ENCODE measurements around the gene CDKAL1. TPM values are rescaled to one million over a fixed set of nuclear protein-coding genes. Genes with fewer than 3 reads are reported as not detected.

CDKAL1 gene
- total and polyA plus RNA-seq, 2 of the 13 experiments (the other 11 are each of a cell fraction or from before 2014, with no cell fraction given): 9.5 to 27.7 TPM

DNA sequence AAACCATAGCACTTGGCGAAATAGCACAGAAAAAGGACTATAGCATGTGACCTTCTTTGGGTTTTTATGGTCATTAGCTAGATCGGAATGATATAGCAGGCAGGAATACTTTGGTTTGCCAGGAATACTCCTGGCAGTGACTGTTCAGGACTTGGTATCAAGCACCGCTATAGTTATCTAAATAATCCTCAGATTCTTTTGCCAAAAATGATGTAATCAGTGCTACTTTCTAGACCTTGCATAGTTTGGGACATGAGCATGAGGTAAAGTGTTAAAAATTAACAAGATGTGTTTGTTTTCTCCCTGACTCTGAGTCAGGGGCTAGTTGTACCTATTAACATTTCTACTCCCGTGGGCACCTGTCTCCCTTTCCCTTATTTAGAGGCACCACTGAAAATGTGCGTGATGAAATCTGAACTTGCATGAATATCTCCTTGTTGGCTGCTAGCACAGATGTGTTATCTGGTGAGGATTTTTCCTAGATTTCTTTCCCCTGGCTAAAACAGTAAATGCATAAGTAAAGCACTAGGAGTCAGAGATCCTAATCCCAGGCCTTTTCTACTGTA lies 511.0 kb downstream of the CDKAL1 start (continued):
- TF ChIP-seq, protein P1, sequence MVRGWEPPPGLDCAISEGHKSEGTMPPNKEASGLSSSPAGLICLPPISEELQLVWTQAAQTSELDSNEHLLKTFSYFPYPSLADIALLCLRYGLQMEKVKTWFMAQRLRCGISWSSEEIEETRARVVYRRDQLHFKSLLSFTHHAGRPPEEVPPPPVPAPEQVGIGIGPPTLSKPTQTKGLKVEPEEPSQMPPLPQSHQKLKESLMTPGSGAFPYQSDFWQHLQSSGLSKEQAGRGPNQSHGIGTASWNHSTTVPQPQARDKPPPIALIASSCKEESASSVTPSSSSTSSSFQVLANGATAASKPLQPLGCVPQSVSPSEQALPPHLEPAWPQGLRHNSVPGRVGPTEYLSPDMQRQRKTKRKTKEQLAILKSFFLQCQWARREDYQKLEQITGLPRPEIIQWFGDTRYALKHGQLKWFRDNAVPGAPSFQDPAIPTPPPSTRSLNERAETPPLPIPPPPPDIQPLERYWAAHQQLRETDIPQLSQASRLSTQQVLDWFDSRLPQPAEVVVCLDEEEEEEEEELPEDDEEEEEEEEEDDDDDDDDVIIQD (CRISPR knock-in tag; IDR thresholded peaks at IDR 0.05; ENCODE audit: low read depth): peak; percentile 82; the same call in 1 of the 2 replicates
- TF ChIP-seq SIX4 (CRISPR knock-in tag; IDR thresholded peaks at IDR 0.05) (no peak), ZNF101 (CRISPR knock-in tag; IDR thresholded peaks at IDR 0.05; ENCODE audit: borderline replicate concordance, low read depth) (no peak), TEAD3 (CRISPR knock-in tag; optimal IDR thresholded peaks at IDR 0.05; ENCODE audit: borderline replicate concordance) (peak; percentile 14), ZNF782 (CRISPR knock-in tag; IDR thresholded peaks at IDR 0.05; ENCODE audit: borderline replicate concordance) (no peak), ELF3 (CRISPR knock-in tag; IDR thresholded peaks at IDR 0.05) (peak; percentile 40; the same call in 1 of the 2 replicates), CREM (IDR thresholded peaks at IDR 0.05) (no peak), CREM (CRISPR knock-in tag; IDR thresholded peaks at IDR 0.05) (no peak), BHLHE40 (IDR thresholded peaks at IDR 0.05; ENCODE audit: low read length) (no peak), SOX6 (IDR thresholded peaks at IDR 0.05) (no peak), SOX6 (CRISPR knock-in tag; IDR thresholded peaks at IDR 0.05) (peak; percentile 49; the same call in 1 of the 2 replicates), SMYD3 (CRISPR knock-in tag; IDR thresholded peaks at IDR 0.05) (no peak), ZNF564 (CRISPR knock-in tag; IDR thresholded peaks at IDR 0.05) (no peak)
- TF ChIP-seq, protein P2, sequence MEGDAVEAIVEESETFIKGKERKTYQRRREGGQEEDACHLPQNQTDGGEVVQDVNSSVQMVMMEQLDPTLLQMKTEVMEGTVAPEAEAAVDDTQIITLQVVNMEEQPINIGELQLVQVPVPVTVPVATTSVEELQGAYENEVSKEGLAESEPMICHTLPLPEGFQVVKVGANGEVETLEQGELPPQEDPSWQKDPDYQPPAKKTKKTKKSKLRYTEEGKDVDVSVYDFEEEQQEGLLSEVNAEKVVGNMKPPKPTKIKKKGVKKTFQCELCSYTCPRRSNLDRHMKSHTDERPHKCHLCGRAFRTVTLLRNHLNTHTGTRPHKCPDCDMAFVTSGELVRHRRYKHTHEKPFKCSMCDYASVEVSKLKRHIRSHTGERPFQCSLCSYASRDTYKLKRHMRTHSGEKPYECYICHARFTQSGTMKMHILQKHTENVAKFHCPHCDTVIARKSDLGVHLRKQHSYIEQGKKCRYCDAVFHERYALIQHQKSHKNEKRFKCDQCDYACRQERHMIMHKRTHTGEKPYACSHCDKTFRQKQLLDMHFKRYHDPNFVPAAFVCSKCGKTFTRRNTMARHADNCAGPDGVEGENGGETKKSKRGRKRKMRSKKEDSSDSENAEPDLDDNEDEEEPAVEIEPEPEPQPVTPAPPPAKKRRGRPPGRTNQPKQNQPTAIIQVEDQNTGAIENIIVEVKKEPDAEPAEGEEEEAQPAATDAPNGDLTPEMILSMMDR (CRISPR knock-in tag; IDR thresholded peaks at IDR 0.05): no peak
- TF ChIP-seq, protein P3, sequence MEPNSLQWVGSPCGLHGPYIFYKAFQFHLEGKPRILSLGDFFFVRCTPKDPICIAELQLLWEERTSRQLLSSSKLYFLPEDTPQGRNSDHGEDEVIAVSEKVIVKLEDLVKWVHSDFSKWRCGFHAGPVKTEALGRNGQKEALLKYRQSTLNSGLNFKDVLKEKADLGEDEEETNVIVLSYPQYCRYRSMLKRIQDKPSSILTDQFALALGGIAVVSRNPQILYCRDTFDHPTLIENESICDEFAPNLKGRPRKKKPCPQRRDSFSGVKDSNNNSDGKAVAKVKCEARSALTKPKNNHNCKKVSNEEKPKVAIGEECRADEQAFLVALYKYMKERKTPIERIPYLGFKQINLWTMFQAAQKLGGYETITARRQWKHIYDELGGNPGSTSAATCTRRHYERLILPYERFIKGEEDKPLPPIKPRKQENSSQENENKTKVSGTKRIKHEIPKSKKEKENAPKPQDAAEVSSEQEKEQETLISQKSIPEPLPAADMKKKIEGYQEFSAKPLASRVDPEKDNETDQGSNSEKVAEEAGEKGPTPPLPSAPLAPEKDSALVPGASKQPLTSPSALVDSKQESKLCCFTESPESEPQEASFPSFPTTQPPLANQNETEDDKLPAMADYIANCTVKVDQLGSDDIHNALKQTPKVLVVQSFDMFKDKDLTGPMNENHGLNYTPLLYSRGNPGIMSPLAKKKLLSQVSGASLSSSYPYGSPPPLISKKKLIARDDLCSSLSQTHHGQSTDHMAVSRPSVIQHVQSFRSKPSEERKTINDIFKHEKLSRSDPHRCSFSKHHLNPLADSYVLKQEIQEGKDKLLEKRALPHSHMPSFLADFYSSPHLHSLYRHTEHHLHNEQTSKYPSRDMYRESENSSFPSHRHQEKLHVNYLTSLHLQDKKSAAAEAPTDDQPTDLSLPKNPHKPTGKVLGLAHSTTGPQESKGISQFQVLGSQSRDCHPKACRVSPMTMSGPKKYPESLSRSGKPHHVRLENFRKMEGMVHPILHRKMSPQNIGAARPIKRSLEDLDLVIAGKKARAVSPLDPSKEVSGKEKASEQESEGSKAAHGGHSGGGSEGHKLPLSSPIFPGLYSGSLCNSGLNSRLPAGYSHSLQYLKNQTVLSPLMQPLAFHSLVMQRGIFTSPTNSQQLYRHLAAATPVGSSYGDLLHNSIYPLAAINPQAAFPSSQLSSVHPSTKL (CRISPR knock-in tag; IDR thresholded peaks at IDR 0.05): peak; percentile 85
- TF ChIP-seq, protein P4, sequence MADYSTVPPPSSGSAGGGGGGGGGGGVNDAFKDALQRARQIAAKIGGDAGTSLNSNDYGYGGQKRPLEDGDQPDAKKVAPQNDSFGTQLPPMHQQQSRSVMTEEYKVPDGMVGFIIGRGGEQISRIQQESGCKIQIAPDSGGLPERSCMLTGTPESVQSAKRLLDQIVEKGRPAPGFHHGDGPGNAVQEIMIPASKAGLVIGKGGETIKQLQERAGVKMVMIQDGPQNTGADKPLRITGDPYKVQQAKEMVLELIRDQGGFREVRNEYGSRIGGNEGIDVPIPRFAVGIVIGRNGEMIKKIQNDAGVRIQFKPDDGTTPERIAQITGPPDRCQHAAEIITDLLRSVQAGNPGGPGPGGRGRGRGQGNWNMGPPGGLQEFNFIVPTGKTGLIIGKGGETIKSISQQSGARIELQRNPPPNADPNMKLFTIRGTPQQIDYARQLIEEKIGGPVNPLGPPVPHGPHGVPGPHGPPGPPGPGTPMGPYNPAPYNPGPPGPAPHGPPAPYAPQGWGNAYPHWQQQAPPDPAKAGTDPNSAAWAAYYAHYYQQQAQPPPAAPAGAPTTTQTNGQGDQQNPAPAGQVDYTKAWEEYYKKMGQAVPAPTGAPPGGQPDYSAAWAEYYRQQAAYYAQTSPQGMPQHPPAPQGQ (CRISPR knock-in tag; IDR thresholded peaks at IDR 0.05; ENCODE audit: borderline replicate concordance): no peak
- TF ChIP-seq, protein P5, sequence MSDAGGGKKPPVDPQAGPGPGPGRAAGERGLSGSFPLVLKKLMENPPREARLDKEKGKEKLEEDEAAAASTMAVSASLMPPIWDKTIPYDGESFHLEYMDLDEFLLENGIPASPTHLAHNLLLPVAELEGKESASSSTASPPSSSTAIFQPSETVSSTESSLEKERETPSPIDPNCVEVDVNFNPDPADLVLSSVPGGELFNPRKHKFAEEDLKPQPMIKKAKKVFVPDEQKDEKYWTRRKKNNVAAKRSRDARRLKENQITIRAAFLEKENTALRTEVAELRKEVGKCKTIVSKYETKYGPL (CRISPR knock-in tag; IDR thresholded peaks at IDR 0.05): no peak
- TF ChIP-seq, protein P6, sequence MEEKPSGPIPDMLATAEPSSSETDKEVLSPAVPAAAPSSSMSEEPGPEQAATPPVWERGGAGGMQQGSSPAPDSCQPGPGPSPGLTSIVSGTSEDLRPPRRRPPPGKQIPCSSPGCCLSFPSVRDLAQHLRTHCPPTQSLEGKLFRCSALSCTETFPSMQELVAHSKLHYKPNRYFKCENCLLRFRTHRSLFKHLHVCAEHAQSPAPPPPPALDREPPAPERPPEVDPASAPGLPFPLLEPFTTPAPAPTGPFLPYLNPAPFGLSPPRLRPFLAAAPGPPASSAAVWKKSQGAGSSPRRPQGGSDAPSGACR (CRISPR knock-in tag; IDR thresholded peaks at IDR 0.05): no peak
- TF ChIP-seq, protein P7, sequence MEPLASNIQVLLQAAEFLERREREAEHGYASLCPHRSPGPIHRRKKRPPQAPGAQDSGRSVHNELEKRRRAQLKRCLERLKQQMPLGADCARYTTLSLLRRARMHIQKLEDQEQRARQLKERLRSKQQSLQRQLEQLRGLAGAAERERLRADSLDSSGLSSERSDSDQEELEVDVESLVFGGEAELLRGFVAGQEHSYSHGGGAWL (CRISPR knock-in tag; IDR thresholded peaks at IDR 0.05): no peak
